ENCODE results near the gene ARHGAP6.
"Not testable (repeated sequence)": the region's sequence is repeated elsewhere in the genome, so short reads cannot be mapped to it uniquely, and the experiment has no call there.

ARHGAP6 gene

GRCh38 chrX:11648705-11649519 lies 16.8 kb downstream of the ARHGAP6 start:
- no peak for DNase-seq (ENCODE audit: low read depth in 2 of 2)

- no peak for DNase-seq (ENCODE audit: low read depth in 2 of 2)
These were observed 18.6 kb downstream of the ARHGAP6 start for GRCh38 chrX:11647138-11647537.

GRCh38 chrX:11641349-11642065 lies 24.2 kb downstream of the ARHGAP6 start:
- no peak for DNase-seq (ENCODE audit: low read depth in 2 of 2)

- no peak for DNase-seq (ENCODE audit: low read depth in 2 of 2)
These were observed 25.6 kb downstream of the ARHGAP6 start for GRCh38 chrX:11640089-11640488.

GRCh38 chrX:11632732-11633131 lies 33.0 kb downstream of the ARHGAP6 start:
- no peak for DNase-seq (ENCODE audit: low read depth in 2 of 2)

- DNase-seq (ENCODE audit: low read depth in 2 of 2), result peak; percentile 50 to 57
These were observed 36.0 kb downstream of the ARHGAP6 start for GRCh38 chrX:11629593-11630211.

GRCh38 chrX:11628399-11628798 lies 37.3 kb downstream of the ARHGAP6 start:
- DNase-seq (ENCODE audit: low read depth in 2 of 2), result no peak

GRCh38 chrX:11626351-11626750 lies 39.4 kb downstream of the ARHGAP6 start:
- DNase-seq (ENCODE audit: low read depth in 2 of 2), result no peak

GRCh38 chrX:11619441-11619840 lies 46.3 kb downstream of the ARHGAP6 start:
- peak; percentile 22 to 28 for DNase-seq (ENCODE audit: low read depth in 2 of 2)

GRCh38 chrX:11614253-11614652 lies 51.5 kb downstream of the ARHGAP6 start:
- not testable (repeated sequence) for DNase-seq (ENCODE audit: low read depth in 2 of 2)

- DNase-seq (ENCODE audit: low read depth in 2 of 2), result no peak
These were observed 53.8 kb downstream of the ARHGAP6 start for GRCh38 chrX:11611965-11612364.

GRCh38 chrX:11611161-11611560 lies 54.6 kb downstream of the ARHGAP6 start:
- DNase-seq (ENCODE audit: low read depth in 2 of 2), result no peak

GRCh38 chrX:11609109-11609508 lies 56.6 kb downstream of the ARHGAP6 start:
- DNase-seq (ENCODE audit: low read depth in 2 of 2), result no peak

- DNase-seq (ENCODE audit: low read depth in 2 of 2), result no peak
These were observed 59.3 kb downstream of the ARHGAP6 start for GRCh38 chrX:11606408-11606807.

GRCh38 chrX:11600578-11600977 lies 65.1 kb downstream of the ARHGAP6 start:
- DNase-seq (ENCODE audit: low read depth in 2 of 2), result no peak

GRCh38 chrX:11597479-11597878 lies 68.2 kb downstream of the ARHGAP6 start:
- no peak for DNase-seq (ENCODE audit: low read depth in 2 of 2)

GRCh38 chrX:11591723-11592346 lies 73.9 kb downstream of the ARHGAP6 start:
- no peak for DNase-seq (ENCODE audit: low read depth in 2 of 2)

GRCh38 chrX:11589641-11590040 lies 76.1 kb downstream of the ARHGAP6 start:
- no peak for DNase-seq (ENCODE audit: low read depth in 2 of 2)

- DNase-seq (ENCODE audit: low read depth in 2 of 2), result no peak
These were observed 77.6 kb downstream of the ARHGAP6 start for GRCh38 chrX:11588097-11588496.

GRCh38 chrX:11585174-11585573 lies 80.5 kb downstream of the ARHGAP6 start:
- no peak for DNase-seq (ENCODE audit: low read depth in 2 of 2)

- no peak for DNase-seq (ENCODE audit: low read depth in 2 of 2)
These were observed 84.9 kb downstream of the ARHGAP6 start for GRCh38 chrX:11580789-11581188.
